H1 (cell line): ENCODE measurements around the gene DBF4B. TPM values are rescaled to one million over a fixed set of nuclear protein-coding genes. Genes with fewer than 3 reads are reported as not detected.

Source experiments
- CTCF ChIA-PET: fragments of 300-600 bp; sonication (Branson Sonifier 250); formaldehyde crosslinking; loops from one replicate; lab custom pipeline; 2021; ENCODE audit not compliant: partially characterized antibody; lab: Charles Lee
- POLR2A ChIA-PET: fragments of 300-600 bp; sonication (Branson Sonifier 250); formaldehyde crosslinking; loops from one replicate; lab custom pipeline; 2021; ENCODE audit warnings: inconsistent platforms; ENCODE audit not compliant: partially characterized antibody; lab: Charles Lee
- DNase-seq, 2 experiments: peaks; one replicate each; pipeline versions ENCODE4 v3.0.0 to v3.0.0-alpha.2; 2010 to 2022; ENCODE audit warnings: low spot score in 2 of 2, low read depth in 1 of 2, mixed read lengths in 1 of 2
- FAIRE-seq: peaks from 2 replicates; lab custom pipeline; 2011; peaks lifted over from hg19 to GRCh38; lab: Jason Lieb, UNC
- H2AFZ ChIP-seq: 2 replicates; pipeline ENCODE4 v1.8.1; 2012; ENCODE audit warnings: low read length, inconsistent platforms
- H2AK5ac ChIP-seq: 2 replicates; pipeline ENCODE4 v1.6.1; 2013; ENCODE audit warnings: low read depth, low read length
- H2BK120ac ChIP-seq: replicated peaks from 2 replicates; pipeline ENCODE3; 2013; ENCODE audit warnings: low read depth, low read length, inconsistent platforms
- H2BK12ac ChIP-seq: 2 replicates; pipeline ENCODE4 v1.6.1; 2013; ENCODE audit warnings: low read depth, low read length
- H2BK15ac ChIP-seq: 2 replicates; pipeline ENCODE4 v1.6.1; 2013; ENCODE audit warnings: low read length
- H2BK20ac ChIP-seq: 2 replicates; pipeline ENCODE4 v1.6.1; 2013; ENCODE audit warnings: low read length
- H2BK5ac ChIP-seq: 2 replicates; pipeline ENCODE4 v1.6.1; 2013; ENCODE audit warnings: low read depth, low read length
- H3K14ac ChIP-seq: 2 replicates; pipeline ENCODE4 v1.6.1; 2013; ENCODE audit warnings: inconsistent platforms; ENCODE audit not compliant: insufficient read length
- H3K18ac ChIP-seq: 2 replicates; pipeline ENCODE4 v1.6.1; 2013; ENCODE audit warnings: low read length; ENCODE audit errors: extremely low read depth
- H3K23ac ChIP-seq: 2 replicates; pipeline ENCODE4 v1.6.1; 2013; ENCODE audit warnings: inconsistent platforms; ENCODE audit not compliant: insufficient read length
- H3K23me2 ChIP-seq: 2 replicates; pipeline ENCODE4 v1.6.1; 2013; ENCODE audit warnings: low read depth, low read length
- H3K27ac ChIP-seq: 2 replicates; pipeline ENCODE4 v1.6.1; 2011; ENCODE audit warnings: low read depth, low read length, inconsistent platforms
- H3K27me3 ChIP-seq, 4 experiments: replicated peaks in 1 of 4; 1 replicate in 1 of 4; 2 replicates in 3 of 4; pipeline versions ENCODE4 v1.6.1 to v1.8.1; 2011 to 2013; ENCODE audit warnings: low read length in 3 of 4, mild to moderate bottlenecking in 3 of 4, inconsistent platforms in 2 of 4, mixed read lengths in 2 of 4, moderate library complexity in 1 of 4; ENCODE audit not compliant: control insufficient read depth in 3 of 4, insufficient read depth in 3 of 4; ENCODE audit errors: extremely low read depth in 1 of 4
- H3K36me3 ChIP-seq, 4 experiments: 2 replicates each; pipeline versions ENCODE4 v1.6.1 to v1.8.1; 2011 to 2013; ENCODE audit warnings: mild to moderate bottlenecking in 4 of 4, low read length in 3 of 4, moderate library complexity in 2 of 4, control low read depth in 1 of 4, inconsistent platforms in 1 of 4; ENCODE audit not compliant: insufficient read depth in 4 of 4, control insufficient read depth in 2 of 4
- H3K4ac ChIP-seq: replicated peaks from 2 replicates; pipeline ENCODE3; 2013; ENCODE audit warnings: low read length, low read depth, mixed read lengths, inconsistent platforms; ENCODE audit not compliant: insufficient read length
- H3K4me1 ChIP-seq, 4 experiments: replicated peaks in 1 of 4; 1 replicate in 1 of 4; 2 replicates in 3 of 4; pipeline versions ENCODE4 v1.6.1 to v1.8.1; 2011 to 2013; ENCODE audit warnings: low read length in 3 of 4, inconsistent platforms in 2 of 4, mixed read lengths in 1 of 4; ENCODE audit not compliant: insufficient read depth in 4 of 4, control insufficient read depth in 3 of 4
- H3K4me2 ChIP-seq, 2 experiments: 2 replicates each; pipeline versions ENCODE4 v1.6.1 to v1.8.1; 2011 to 2013; ENCODE audit warnings: low read depth in 2 of 2, low read length in 2 of 2, control low read depth in 1 of 2, inconsistent platforms in 1 of 2, mild to moderate bottlenecking in 1 of 2; ENCODE audit not compliant: insufficient read depth in 1 of 2
- H3K4me3 ChIP-seq, 4 experiments: fragments of 200-600, 300-600 bp in 1 of 4; sonication (generic), shearing (Covaris generic), sonication (Bioruptor Twin) in 1 of 4; 2 replicates each; pipeline versions ENCODE4 v1.5.1 to v1.8.1; 2011 to 2016; ENCODE audit warnings: low read length in 4 of 4, low read depth in 3 of 4, control low read depth in 2 of 4, inconsistent platforms in 2 of 4, mild to moderate bottlenecking in 2 of 4, mixed read lengths in 1 of 4, moderate library complexity in 1 of 4; ENCODE audit not compliant: insufficient read depth in 2 of 4; ENCODE audit errors: extremely low read depth in 1 of 4
- H3K56ac ChIP-seq: replicated peaks from 2 replicates; pipeline ENCODE3; 2013; ENCODE audit warnings: low read depth, mild to moderate bottlenecking, mixed read lengths, low read length, inconsistent platforms; ENCODE audit not compliant: insufficient read length
- H3K79me1 ChIP-seq: 2 replicates; pipeline ENCODE4 v1.6.1; 2013; ENCODE audit warnings: low read depth, low read length, control low read depth
- H3K79me2 ChIP-seq, 2 experiments: 2 replicates each; pipeline versions ENCODE4 v1.6.1 to v1.8.1; 2012 to 2013; ENCODE audit warnings: low read length in 2 of 2, mild to moderate bottlenecking in 2 of 2, inconsistent platforms in 1 of 2; ENCODE audit not compliant: insufficient read depth in 2 of 2, control insufficient read depth in 1 of 2
- H3K9ac ChIP-seq, 4 experiments: replicated peaks in 1 of 4; 1 replicate in 1 of 4; 2 replicates in 3 of 4; pipeline versions ENCODE4 v1.6.1 to v1.8.1; 2011 to 2013; ENCODE audit warnings: low read depth in 3 of 4, low read length in 3 of 4, control low read depth in 2 of 4, mild to moderate bottlenecking in 2 of 4, moderate library complexity in 2 of 4, inconsistent platforms in 1 of 4; ENCODE audit errors: extremely low read depth in 1 of 4
- H3K9me3 ChIP-seq, 2 experiments: 2 replicates each; pipeline versions ENCODE4 v1.6.1 to v1.8.1; 2012 to 2013; ENCODE audit warnings: mild to moderate bottlenecking in 2 of 2, moderate library complexity in 2 of 2, control low read depth in 1 of 2, inconsistent platforms in 1 of 2, low read depth in 1 of 2, low read length in 1 of 2, mixed read lengths in 1 of 2; ENCODE audit not compliant: insufficient read depth in 2 of 2
- H4K20me1 ChIP-seq, 2 experiments: replicated peaks in 1 of 2; 2 replicates each; pipeline versions ENCODE3 to v1.8.1; 2011 to 2013; ENCODE audit warnings: inconsistent platforms in 2 of 2, low read length in 2 of 2, mild to moderate bottlenecking in 1 of 2; ENCODE audit not compliant: insufficient read depth in 2 of 2, control insufficient read depth in 1 of 2
- H4K5ac ChIP-seq: 2 replicates; pipeline ENCODE4 v1.6.1; 2013; ENCODE audit warnings: low read length, low read depth, mixed read lengths, inconsistent platforms; ENCODE audit not compliant: insufficient read length
- H4K8ac ChIP-seq: 2 replicates; pipeline ENCODE4 v1.8.0; 2013; ENCODE audit warnings: mild to moderate bottlenecking, moderate library complexity, low read length, inconsistent platforms; ENCODE audit not compliant: insufficient read depth; ENCODE audit errors: extremely low read depth
- H4K91ac ChIP-seq: replicated peaks from 2 replicates; pipeline ENCODE3; 2013; ENCODE audit warnings: low read length, mixed read lengths, inconsistent platforms; ENCODE audit not compliant: insufficient read length
- BACH1 ChIP-seq: IDR thresholded peaks from 2 replicates; pipeline ENCODE4 v1.6.1; 2012; ENCODE audit warnings: low read length, improper control_type of control experiment
- BCL11A ChIP-seq, 2 experiments: IDR thresholded peaks; one replicate each; pipeline ENCODE4 v1.6.1; 2011; ENCODE audit warnings: low read depth in 2 of 2, low read length in 2 of 2, mild to moderate bottlenecking in 2 of 2
- CEBPB ChIP-seq: IDR thresholded peaks from 2 replicates; pipeline ENCODE4 v1.6.1; 2012; ENCODE audit warnings: low read depth, low read length
- CHD1 ChIP-seq: IDR thresholded peaks from 2 replicates; pipeline ENCODE4 v1.6.1; 2012; ENCODE audit warnings: low read depth, low read length, improper control_type of control experiment
- GABPA ChIP-seq: IDR thresholded peaks from 2 replicates; pipeline ENCODE4 v1.6.1; 2011; ENCODE audit warnings: mild to moderate bottlenecking, low read length, moderate library complexity, borderline replicate concordance; ENCODE audit not compliant: insufficient read depth
- HDAC6 ChIP-seq: IDR thresholded peaks from one replicate; pipeline ENCODE4 v1.7.1; 2012; ENCODE audit warnings: low read depth, mild to moderate bottlenecking, inconsistent platforms, low read length, moderate library complexity
- KDM1A ChIP-seq: fragments of 200-600, 300-600 bp; sonication (generic); IDR thresholded peaks from 2 replicates; pipeline ENCODE4 v1.7.1; 2016; ENCODE audit warnings: mild to moderate bottlenecking, low read length, borderline replicate concordance
- POLR2A ChIP-seq, 2 experiments: IDR thresholded peaks; 1 replicate in 1 of 2; 2 replicates in 1 of 2; pipeline ENCODE4 v1.6.1; 2011; ENCODE audit warnings: low read depth in 2 of 2, low read length in 2 of 2, mild to moderate bottlenecking in 2 of 2; ENCODE audit errors: control extremely low read depth in 1 of 2
- RNF2 ChIP-seq: fragments of 200-900, 300-1000 bp; sonication (generic); IDR thresholded peaks from 2 replicates; pipeline ENCODE4 v1.7.1; 2016; ENCODE audit warnings: borderline replicate concordance, low read depth, mild to moderate bottlenecking, antibody characterized with exemption, low read length; ENCODE audit not compliant: poor library complexity, severe bottlenecking; ENCODE audit errors: missing control alignments
- SIRT6 ChIP-seq: IDR thresholded peaks from one replicate; pipeline ENCODE4 v1.7.1; 2012; ENCODE audit warnings: low read length, inconsistent platforms
- SIX5 ChIP-seq: IDR thresholded peaks from 2 replicates; pipeline ENCODE4 v1.6.1; 2011; ENCODE audit warnings: mild to moderate bottlenecking, low read depth, low read length
- TBP ChIP-seq: IDR thresholded peaks from 2 replicates; pipeline ENCODE4 v1.6.1; 2011; ENCODE audit warnings: low read depth, low read length, improper control_type of control experiment
- ZNF274 ChIP-seq: IDR thresholded peaks from 2 replicates; pipeline ENCODE4 v1.7.0; 2012; ENCODE audit warnings: low read length, borderline replicate concordance; ENCODE audit errors: extremely low read depth
- WGBS, 2 experiments: shearing (Covaris generic) in 1 of 2; methylation state at CpG; one replicate each; pipeline versions ENCODE4 v1.1.6 to v1.1.7; 2013 to 2015; ENCODE audit warnings: low lambda C conversion rate in 2 of 2, mixed read lengths in 2 of 2, inconsistent platforms in 1 of 2, low coverage in 1 of 2, missing lambda C conversion rate in 1 of 2; ENCODE audit not compliant: insufficient replicate concordance in 2 of 2, insufficient coverage in 1 of 2, insufficient read length in 1 of 2; ENCODE audit errors: extremely low coverage in 1 of 2, missing lambda C conversion rate in 1 of 2; 5-methylcytosine and 5-hydroxymethylcytosine counted together
- polyA plus RNA-seq, 7 experiments: library from polyadenylated mRNA; depleted of rRNA in 3 of 7; stranded (reverse) in 5 of 7; unstranded in 2 of 7; fragments of >200 nt in 5 of 7; fragments of 200-250 nt in 2 of 7; gene quantifications; 1 replicate in 5 of 7; 2 replicates in 1 of 7; 4 replicates in 1 of 7; pipeline versions ENCODE4 v1.2.1 to v1.2.3, GENCODE V29; 2011 to 2013; ENCODE audit warnings: missing spikeins in 2 of 7, mixed read lengths in 2 of 7
- total RNA-seq: library from RNA; stranded (reverse); fragmentation: NEBNext Ultra II Directional; extraction: Animal tissue kit (Norgen Biotek cat#: 25700); gene quantifications from 2 replicates; pipeline ENCODE4 v1.2.1, GENCODE V29; 2021

The DBF4B gene
- total and polyA plus RNA-seq, 2 of the 8 experiments (the other 6 are each of a cell fraction or from before 2014, with no cell fraction given), result 20.2 to 26.9 TPM

GRCh38 chr17:44768505-44769142, 60.2 kb downstream of the DBF4B start:
- Histone ChIP-seq H3K4me1 (peaks cover 0 to 13% (median 6%) of the 10 kb centered on the region in 4 experiments; a peak in 6 of 7 replicates), H2BK12ac (no peak overlapping the region)
- FAIRE-seq, result no peak
- TF ChIP-seq BACH1 (no peak), CHD1 (no peak), GABPA (no peak), KDM1A (no peak), BCL11A (IDR thresholded peaks at IDR 0.05; ENCODE audit: low read depth in 2 of 2, low read length in 2 of 2) (no peak), TBP (no peak), POLR2A (IDR thresholded peaks at IDR 0.05; ENCODE audit: control extremely low read depth in 1 of 2, low read depth in 2 of 2, low read length in 2 of 2) (no peak), HDAC6 (no peak), SIRT6 (no peak), CEBPB (no peak), SIX5 (no peak), ZNF274 (no peak), RNF2 (no peak)

More at GRCh38 chr17:44768505-44769142, 60.2 kb downstream of the DBF4B start:
- Histone ChIP-seq H3K27me3 (no peaks in the 10 kb centered on the region; a peak in 1 of 7 replicates), H3K23ac (no peak overlapping the region), H3K79me2 (no peaks in the 10 kb centered on the region), H3K4me3 (no peak overlapping the region), H2AFZ (no peak overlapping the region), H3K18ac (0 out of 2 replicates have a peak overlapping the region, but pooled peaks have one; percentile 38), H3K14ac (no peak overlapping the region), H3K79me1 (no peaks in the 10 kb centered on the region), H3K9ac (no peak overlapping the region), H4K8ac (peak overlapping the region; percentile 45; the same call in 1 of the 2 replicates), H3K36me3 (no peaks in the 10 kb centered on the region), H2BK5ac (no peak overlapping the region), H4K5ac (no peak overlapping the region), H3K4me2 (no peak overlapping the region), H3K56ac (no peak overlapping the region), H3K9me3 (no peaks in the 10 kb centered on the region), H2BK15ac (no peak overlapping the region), H2BK120ac (no peak overlapping the region), H2BK20ac (no peak overlapping the region), H4K20me1 (peaks cover 0 to 2% of the 10 kb centered on the region in 2 experiments), H3K23me2 (no peaks in the 10 kb centered on the region), H3K4ac (no peak overlapping the region), H4K91ac (no peak overlapping the region), H3K27ac (no peak overlapping the region), H2AK5ac (no peak overlapping the region)
- WGBS, 2 experiments, result 89% methylated on average over 11 of the region's 11 CpGs; no CpG with 5 or more reads in 1 of the 2 experiments
- no peak for DNase-seq
- POLR2A ChIA-PET, result interaction anchor here (1.6 to 1.7 kb wide), 2 partner anchors 10 to 76 kb away, joined by 4 to 7 read pairs; no protein-coding TSS in a partner anchor
- CTCF ChIA-PET, result interaction anchor here (0.9 to 26.7 kb wide), 4 partner anchors 9 to 89 kb away, joined by 4 to 577 read pairs (median 6); partner anchors contain the start of gene HIGD1B
